Measurements from ENCODE around the gene IFI27.

DNA sequence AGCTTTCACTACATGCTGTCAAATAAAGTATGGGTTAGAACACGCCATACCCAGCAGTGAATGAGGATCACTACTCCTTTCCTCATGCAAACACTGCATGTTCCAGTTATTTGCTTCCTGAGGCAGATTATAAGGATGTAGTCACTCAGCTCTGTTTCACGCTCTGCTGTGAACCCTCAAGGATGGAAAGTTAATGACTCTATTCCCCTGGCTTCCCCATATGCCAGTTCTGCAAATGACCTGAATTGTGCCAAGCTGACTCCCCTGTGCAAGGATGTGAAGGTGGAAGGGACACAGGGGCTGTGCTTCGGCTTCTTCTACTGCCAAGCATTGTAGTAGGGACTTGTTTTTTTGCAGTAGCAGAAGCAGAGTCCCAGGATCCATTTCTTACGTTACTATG is 22.6 kb upstream of the IFI27 start:
- TF ChIP-seq, protein P1, sequence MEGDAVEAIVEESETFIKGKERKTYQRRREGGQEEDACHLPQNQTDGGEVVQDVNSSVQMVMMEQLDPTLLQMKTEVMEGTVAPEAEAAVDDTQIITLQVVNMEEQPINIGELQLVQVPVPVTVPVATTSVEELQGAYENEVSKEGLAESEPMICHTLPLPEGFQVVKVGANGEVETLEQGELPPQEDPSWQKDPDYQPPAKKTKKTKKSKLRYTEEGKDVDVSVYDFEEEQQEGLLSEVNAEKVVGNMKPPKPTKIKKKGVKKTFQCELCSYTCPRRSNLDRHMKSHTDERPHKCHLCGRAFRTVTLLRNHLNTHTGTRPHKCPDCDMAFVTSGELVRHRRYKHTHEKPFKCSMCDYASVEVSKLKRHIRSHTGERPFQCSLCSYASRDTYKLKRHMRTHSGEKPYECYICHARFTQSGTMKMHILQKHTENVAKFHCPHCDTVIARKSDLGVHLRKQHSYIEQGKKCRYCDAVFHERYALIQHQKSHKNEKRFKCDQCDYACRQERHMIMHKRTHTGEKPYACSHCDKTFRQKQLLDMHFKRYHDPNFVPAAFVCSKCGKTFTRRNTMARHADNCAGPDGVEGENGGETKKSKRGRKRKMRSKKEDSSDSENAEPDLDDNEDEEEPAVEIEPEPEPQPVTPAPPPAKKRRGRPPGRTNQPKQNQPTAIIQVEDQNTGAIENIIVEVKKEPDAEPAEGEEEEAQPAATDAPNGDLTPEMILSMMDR (conservative IDR thresholded peaks at IDR 0.05; ENCODE audit: low read length) = no peak
- TF ChIP-seq EZH2phosphoT487 (IDR thresholded peaks at IDR 0.05; ENCODE audit: borderline replicate concordance, low read depth, low read length) = no peak
